GM12875 (cell line): Measurements from ENCODE around the gene UGT2B10.
"Not testable (repeated sequence)": the region's sequence is repeated elsewhere in the genome, so short reads cannot be mapped to it uniquely, and the experiment has no call there.

Source experiments
- H3K4me3 ChIP-seq: one replicate; pipeline ENCODE4 v1.5.1; 2011; ENCODE audit warnings: low read depth, low read length, control low read depth
- CTCF ChIP-seq: IDR thresholded peaks from 2 replicates; pipeline ENCODE4 v1.5.1; 2011; ENCODE audit warnings: low read depth, mild to moderate bottlenecking, control low read depth, inconsistent platforms, low read length, moderate library complexity, borderline replicate concordance; ENCODE audit not compliant: insufficient read depth

The UGT2B10 gene

GRCh38 chr4:68810919-68811318 is 4.9 kb upstream of the UGT2B10 start:
- TF ChIP-seq CTCF = no peak
- no peak overlapping the region for H3K4me3 ChIP-seq

GRCh38 chr4:68816410-68817265 is 844 bp downstream of the UGT2B10 start:
- not testable (repeated sequence) for H3K4me3 ChIP-seq

- no peak overlapping the region for H3K4me3 ChIP-seq
- TF ChIP-seq CTCF = no peak
These were observed 1.6 kb downstream of the UGT2B10 start for GRCh38 chr4:68817386-68817785.

GRCh38 chr4:68818030-68818462 is 2.3 kb downstream of the UGT2B10 start:
- H3K4me3 ChIP-seq = not testable (repeated sequence)

- no peak overlapping the region for H3K4me3 ChIP-seq
- TF ChIP-seq CTCF = no peak
These were observed 15.8 kb downstream of the UGT2B10 start for GRCh38 chr4:68831642-68832041.

- no peak overlapping the region for H3K4me3 ChIP-seq
- no peak for TF ChIP-seq CTCF
These were observed 34.5 kb downstream of the UGT2B10 start for GRCh38 chr4:68850293-68850692.

GRCh38 chr4:68855771-68856170 is 40.0 kb downstream of the UGT2B10 start:
- TF ChIP-seq CTCF = no peak
- no peak overlapping the region for H3K4me3 ChIP-seq

- TF ChIP-seq CTCF = no peak
- H3K4me3 ChIP-seq = no peak overlapping the region
These were observed 42.2 kb downstream of the UGT2B10 start for GRCh38 chr4:68858039-68858438.
